ENCODE measurements around the gene CORO2B. TPM values are rescaled to one million over a fixed set of nuclear protein-coding genes. Genes with fewer than 3 reads are reported as not detected.
"Not testable (repeated sequence)": the region's sequence is repeated elsewhere in the genome, so short reads cannot be mapped to it uniquely, and the experiment has no call there.

CORO2B gene
- total RNA-seq, 5 donors from 2014 or later (not counting 1 experiment from before 2014, with no cell fraction given): 0.06 to 0.39 (median 0.09) TPM; not detected in 2

DNA sequence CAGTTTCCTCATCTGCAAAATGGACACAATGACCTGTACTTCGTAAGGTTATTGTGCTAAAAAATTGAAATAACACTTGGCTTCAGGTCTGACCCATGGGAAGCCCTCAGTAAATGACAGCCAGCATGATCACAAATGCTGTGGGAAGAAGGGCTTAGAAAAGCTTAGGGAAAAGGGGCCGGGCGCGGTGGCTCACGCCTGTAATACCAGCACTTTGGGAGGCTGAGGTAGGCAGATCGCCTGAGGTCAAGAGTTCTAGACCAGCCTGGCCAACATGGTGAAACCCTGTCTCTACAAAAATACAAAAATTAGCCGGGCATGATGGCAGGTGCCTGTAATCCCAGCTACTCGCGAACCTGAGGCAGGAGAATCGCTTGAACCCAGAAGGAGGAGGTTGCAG is 102.0 kb downstream of the CORO2B start:
- H3K36me3 Mint-ChIP-seq; H3K27ac ChIP-seq (ENCODE audit: low read length); H3K27ac Mint-ChIP-seq; H3K9me3 ChIP-seq; H3K4me1 Mint-ChIP-seq; H3K9me3 Mint-ChIP-seq; DNase-seq; H3K4me1 ChIP-seq (ENCODE audit: control insufficient read depth in 1 of 2, extremely low read depth in 1 of 2, insufficient read depth in 2 of 2, low read length in 2 of 2); H3K36me3 ChIP-seq (ENCODE audit: control insufficient read depth in 2 of 2, extremely low read depth in 1 of 2, insufficient read depth in 1 of 2, low read length in 1 of 2); POLR2A ChIA-PET; CTCF ChIA-PET; H3K4me3 Mint-ChIP-seq; ATAC-seq (replicated peaks in 1 of 4); H3K27me3 Mint-ChIP-seq; H3K4me3 ChIP-seq (ENCODE audit: control insufficient read depth in 1 of 2, extremely low read depth in 1 of 2, low read length in 1 of 2): not testable (repeated sequence)
- WGBS (ENCODE audit: insufficient coverage): 96% methylated on average over 4 of the region's 10 CpGs
- peaks cover 0 to 14% of the 10 kb centered on the region in 2 experiments for H3K27me3 ChIP-seq (replicated peaks in 1 of 2; ENCODE audit: control insufficient read depth in 2 of 2, extremely low read depth in 1 of 2, insufficient read depth in 2 of 2, low read length in 1 of 2)

DNA sequence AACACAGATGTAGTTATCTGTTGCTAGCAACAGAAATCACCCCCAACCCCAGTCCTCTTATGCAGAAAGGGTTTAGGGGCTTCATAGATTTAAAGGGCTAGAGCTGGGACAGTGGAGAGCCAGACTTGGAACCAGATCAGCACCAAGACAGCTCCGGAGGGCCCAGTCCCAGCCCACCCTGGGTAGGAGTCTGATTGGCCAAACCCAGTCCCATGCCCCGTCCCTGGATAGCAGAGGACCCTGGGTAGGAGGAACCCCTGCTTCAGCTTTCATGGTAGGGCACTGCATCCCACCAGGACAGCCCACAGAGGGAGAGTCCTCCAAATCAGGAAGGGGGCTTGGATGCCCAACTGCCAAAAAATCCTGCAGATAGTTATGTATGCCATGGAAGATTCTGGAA is 103.0 kb downstream of the CORO2B start:
- Mint-ChIP-seq H3K4me3 (no peak overlapping the region), H3K9me3 (no peaks in the 10 kb centered on the region), H3K4me1 (no peaks in the 10 kb centered on the region), H3K36me3 (no peaks in the 10 kb centered on the region), H3K27ac (no peak overlapping the region), H3K27me3 (peaks cover 0 to 6% of the 10 kb centered on the region in 2 donors)
- H3K36me3 ChIP-seq (ENCODE audit: control insufficient read depth in 2 of 2, extremely low read depth in 1 of 2, insufficient read depth in 1 of 2, low read length in 1 of 2): no peaks in the 10 kb centered on the region
- H3K4me1 ChIP-seq (ENCODE audit: control insufficient read depth in 1 of 2, extremely low read depth in 1 of 2, insufficient read depth in 2 of 2, low read length in 2 of 2): no peaks in the 10 kb centered on the region
- 85% methylated on average over 2 of the region's 2 CpGs for WGBS (ENCODE audit: insufficient coverage)
- H3K4me3 ChIP-seq (ENCODE audit: control insufficient read depth in 1 of 2, extremely low read depth in 1 of 2, low read length in 1 of 2): no peak overlapping the region
- POLR2A ChIA-PET: no interaction called here
- DNase-seq: no peak
- H3K9me3 ChIP-seq: no peaks in the 10 kb centered on the region
- CTCF ChIA-PET: no interaction called here
- no peak for ATAC-seq (replicated peaks in 1 of 4)
- H3K27ac ChIP-seq (ENCODE audit: low read length): no peak overlapping the region
- peaks cover 0 to 14% of the 10 kb centered on the region in 2 experiments for H3K27me3 ChIP-seq (replicated peaks in 1 of 2; ENCODE audit: control insufficient read depth in 2 of 2, extremely low read depth in 1 of 2, insufficient read depth in 2 of 2, low read length in 1 of 2)

DNA sequence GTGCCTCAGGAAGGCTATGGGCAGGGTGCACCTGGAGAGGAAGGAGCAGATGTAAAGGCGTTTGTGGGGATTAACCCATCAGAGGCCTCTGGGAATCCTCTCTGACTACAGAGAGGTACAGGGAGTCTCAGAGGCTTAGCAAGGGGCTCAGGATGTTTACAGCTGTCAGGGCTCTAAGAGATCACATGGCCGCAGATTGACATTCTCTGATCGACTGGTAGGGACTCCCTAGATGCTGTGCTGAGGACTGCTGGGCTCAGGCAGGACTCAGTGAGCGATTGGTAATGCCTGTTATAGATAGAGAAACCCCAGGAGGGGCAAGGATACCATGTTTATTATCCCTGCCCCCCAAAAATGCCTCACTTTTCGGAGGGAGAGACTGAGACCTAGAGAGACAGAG is 103.5 kb downstream of the CORO2B start:
- POLR2A ChIA-PET: no interaction called here
- no peak for DNase-seq
- ATAC-seq (replicated peaks in 1 of 4): no peak
- WGBS (ENCODE audit: insufficient coverage): 27% methylated on average over 3 of the region's 5 CpGs
- Mint-ChIP-seq H3K36me3 (no peaks in the 10 kb centered on the region), H3K4me3 (no peak overlapping the region), H3K27ac (no peak overlapping the region), H3K9me3 (no peaks in the 10 kb centered on the region), H3K27me3 (peaks cover 0 to 6% of the 10 kb centered on the region in 2 donors), H3K4me1 (no peaks in the 10 kb centered on the region)
- no peaks in the 10 kb centered on the region for H3K4me1 ChIP-seq (ENCODE audit: control insufficient read depth in 1 of 2, extremely low read depth in 1 of 2, insufficient read depth in 2 of 2, low read length in 2 of 2)
- H3K27me3 ChIP-seq (replicated peaks in 1 of 2; ENCODE audit: control insufficient read depth in 2 of 2, extremely low read depth in 1 of 2, insufficient read depth in 2 of 2, low read length in 1 of 2): peaks cover 0 to 11% of the 10 kb centered on the region in 2 experiments
- H3K9me3 ChIP-seq: no peaks in the 10 kb centered on the region
- H3K27ac ChIP-seq (ENCODE audit: low read length): no peak overlapping the region
- CTCF ChIA-PET: no interaction called here
- no peaks in the 10 kb centered on the region for H3K36me3 ChIP-seq (ENCODE audit: control insufficient read depth in 2 of 2, extremely low read depth in 1 of 2, insufficient read depth in 1 of 2, low read length in 1 of 2)
- no peak overlapping the region for H3K4me3 ChIP-seq (ENCODE audit: control insufficient read depth in 1 of 2, extremely low read depth in 1 of 2, low read length in 1 of 2)

DNA sequence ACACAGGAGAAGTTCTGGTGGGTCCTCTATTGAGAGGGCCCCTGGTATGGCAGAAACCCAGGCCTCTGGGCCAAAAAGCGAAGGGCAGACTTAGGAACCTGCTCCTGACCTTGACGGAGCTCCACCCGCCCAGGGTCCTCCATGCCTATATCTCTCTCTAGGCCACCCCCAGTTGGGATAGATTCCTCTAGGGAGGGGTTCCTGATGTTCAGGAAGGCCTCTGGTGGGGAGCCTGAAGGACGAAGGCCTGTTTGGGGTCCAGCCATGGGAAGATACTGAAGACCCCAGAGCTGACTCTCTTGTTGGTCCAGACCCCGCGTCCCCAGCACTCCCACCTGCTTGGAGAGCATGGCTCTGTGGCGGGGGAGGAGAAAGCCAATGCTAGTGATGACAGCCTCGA is 104.2 kb downstream of the CORO2B start:
- Mint-ChIP-seq H3K36me3 (no peaks in the 10 kb centered on the region), H3K27me3 (peaks cover 0 to 6% of the 10 kb centered on the region in 2 donors), H3K9me3 (no peaks in the 10 kb centered on the region), H3K27ac (no peak overlapping the region), H3K4me1 (no peaks in the 10 kb centered on the region), H3K4me3 (no peak overlapping the region)
- no peaks in the 10 kb centered on the region for H3K9me3 ChIP-seq
- WGBS (ENCODE audit: insufficient coverage): 74% methylated on average over 4 of the region's 8 CpGs
- ChIA-PET CTCF (no interaction called here), POLR2A (no interaction called here)
- no peaks in the 10 kb centered on the region for H3K4me1 ChIP-seq (ENCODE audit: control insufficient read depth in 1 of 2, extremely low read depth in 1 of 2, insufficient read depth in 2 of 2, low read length in 2 of 2)
- ATAC-seq (replicated peaks in 1 of 4): no peak
- H3K27me3 ChIP-seq (replicated peaks in 1 of 2; ENCODE audit: control insufficient read depth in 2 of 2, extremely low read depth in 1 of 2, insufficient read depth in 2 of 2, low read length in 1 of 2): peaks cover 0 to 13% of the 10 kb centered on the region in 2 experiments
- no peak for DNase-seq
- no peaks in the 10 kb centered on the region for H3K36me3 ChIP-seq (ENCODE audit: control insufficient read depth in 2 of 2, extremely low read depth in 1 of 2, insufficient read depth in 1 of 2, low read length in 1 of 2)
- no peak overlapping the region for H3K4me3 ChIP-seq (ENCODE audit: control insufficient read depth in 1 of 2, extremely low read depth in 1 of 2, low read length in 1 of 2)
- no peak overlapping the region for H3K27ac ChIP-seq (ENCODE audit: low read length)

DNA sequence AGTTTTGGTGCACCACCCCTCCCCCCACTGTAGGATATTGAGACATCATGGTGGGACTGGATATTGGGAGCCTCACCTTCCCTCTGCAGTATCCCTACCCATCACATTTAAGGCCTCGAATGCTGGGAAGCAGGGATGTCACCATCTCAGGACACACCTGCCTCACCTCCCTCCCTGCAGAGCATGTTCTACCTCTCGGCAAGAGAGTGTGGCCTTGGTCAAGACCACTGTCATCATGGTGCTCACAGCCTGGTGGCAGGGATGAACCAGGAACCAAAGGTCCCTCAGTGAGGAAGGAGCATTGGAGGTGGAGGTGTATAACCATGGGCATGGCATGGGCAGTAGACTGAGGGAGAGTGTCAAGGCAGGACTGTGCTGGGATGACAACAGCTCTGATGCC is 104.8 kb downstream of the CORO2B start:
- H3K27me3 ChIP-seq (replicated peaks in 1 of 2; ENCODE audit: control insufficient read depth in 2 of 2, extremely low read depth in 1 of 2, insufficient read depth in 2 of 2, low read length in 1 of 2): peaks cover 0 to 13% of the 10 kb centered on the region in 2 experiments
- no peaks in the 10 kb centered on the region for H3K9me3 ChIP-seq
- DNase-seq (no peak), ATAC-seq (replicated peaks in 1 of 4) (no peak)
- Mint-ChIP-seq H3K9me3 (no peaks in the 10 kb centered on the region), H3K4me1 (no peaks in the 10 kb centered on the region), H3K4me3 (no peak overlapping the region), H3K36me3 (no peaks in the 10 kb centered on the region), H3K27me3 (peaks cover 0 to 6% of the 10 kb centered on the region in 2 donors), H3K27ac (no peak overlapping the region)
- POLR2A ChIA-PET: no interaction called here
- H3K4me3 ChIP-seq (ENCODE audit: control insufficient read depth in 1 of 2, extremely low read depth in 1 of 2, low read length in 1 of 2): no peak overlapping the region
- WGBS (ENCODE audit: insufficient coverage): no CpG with 5 or more reads among the region's 2 CpGs
- H3K4me1 ChIP-seq (ENCODE audit: control insufficient read depth in 1 of 2, extremely low read depth in 1 of 2, insufficient read depth in 2 of 2, low read length in 2 of 2): no peaks in the 10 kb centered on the region
- H3K36me3 ChIP-seq (ENCODE audit: control insufficient read depth in 2 of 2, extremely low read depth in 1 of 2, insufficient read depth in 1 of 2, low read length in 1 of 2): no peaks in the 10 kb centered on the region
- CTCF ChIA-PET: no interaction called here
- no peak overlapping the region for H3K27ac ChIP-seq (ENCODE audit: low read length)

DNA sequence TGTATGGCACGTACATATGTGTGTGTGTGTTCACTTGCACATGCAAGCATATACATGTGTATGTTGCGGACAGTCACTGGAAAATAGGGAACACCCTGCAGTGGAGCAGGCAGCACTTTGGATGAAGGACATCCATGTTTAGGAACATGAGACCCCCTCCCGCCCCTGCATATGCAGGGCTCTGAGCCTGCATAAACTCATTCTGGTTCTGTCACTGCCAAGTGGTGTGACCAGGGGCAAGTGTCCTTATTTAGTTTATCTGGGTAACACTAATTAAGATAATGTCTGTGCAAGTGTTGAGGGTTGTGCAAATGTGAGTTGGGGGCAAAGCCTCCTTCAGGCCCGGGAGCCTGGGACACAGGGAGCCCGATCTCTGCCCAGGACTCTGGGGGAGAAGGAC is 105.7 kb downstream of the CORO2B start:
- no peaks in the 10 kb centered on the region for H3K4me1 Mint-ChIP-seq
- Histone ChIP-seq H3K27me3 (replicated peaks in 1 of 2; ENCODE audit: control insufficient read depth in 2 of 2, extremely low read depth in 1 of 2, insufficient read depth in 2 of 2, low read length in 1 of 2) (peaks cover 0 to 10% of the 10 kb centered on the region in 2 experiments), H3K9me3 (no peaks in the 10 kb centered on the region), H3K36me3 (ENCODE audit: control insufficient read depth in 2 of 2, extremely low read depth in 1 of 2, insufficient read depth in 1 of 2, low read length in 1 of 2) (no peaks in the 10 kb centered on the region), H3K27ac (ENCODE audit: low read length) (no peak overlapping the region), H3K4me1 (ENCODE audit: control insufficient read depth in 1 of 2, extremely low read depth in 1 of 2, insufficient read depth in 2 of 2, low read length in 2 of 2) (no peaks in the 10 kb centered on the region), H3K4me3 (ENCODE audit: control insufficient read depth in 1 of 2, extremely low read depth in 1 of 2, low read length in 1 of 2) (no peak overlapping the region)
- H3K9me3 Mint-ChIP-seq: no peaks in the 10 kb centered on the region
- DNase-seq (no peak), ATAC-seq (replicated peaks in 1 of 4) (no peak)
- H3K4me3 Mint-ChIP-seq: no peak overlapping the region
- ChIA-PET CTCF (no interaction called here), POLR2A (no interaction called here)
- H3K36me3 Mint-ChIP-seq: no peaks in the 10 kb centered on the region
- WGBS (ENCODE audit: insufficient coverage): 95% methylated on average over 2 of the region's 5 CpGs
- no peak overlapping the region for H3K27ac Mint-ChIP-seq
- peaks cover 0 to 9% of the 10 kb centered on the region in 2 donors for H3K27me3 Mint-ChIP-seq

DNA sequence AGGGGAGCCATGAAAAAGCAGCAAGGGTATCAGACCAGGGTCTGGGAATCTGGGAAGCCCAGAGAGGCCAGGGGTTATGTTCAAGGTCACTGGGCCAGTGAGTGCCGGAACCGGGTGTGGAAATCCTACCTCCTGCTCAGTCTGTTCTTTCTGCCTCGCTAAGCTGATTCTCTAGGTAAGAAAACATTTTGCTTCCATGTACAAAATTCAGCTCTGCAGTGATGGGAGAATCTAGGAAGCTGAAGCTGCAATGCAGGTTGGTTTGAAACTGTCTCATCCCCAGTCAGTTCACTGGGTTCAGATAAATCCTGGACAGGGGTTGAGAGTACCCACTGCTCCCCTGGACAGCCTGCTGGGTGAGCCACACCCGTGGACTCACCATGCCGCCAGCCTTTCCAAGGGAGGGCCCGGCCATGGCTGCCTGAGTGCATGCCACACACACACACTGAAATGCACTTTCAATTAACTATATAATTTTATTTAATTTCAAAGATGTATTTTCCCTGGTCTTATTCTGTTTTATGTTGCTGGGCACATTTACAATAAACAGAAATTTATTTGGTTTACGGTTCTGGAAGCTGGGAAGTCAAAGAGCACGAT is 108.4 kb downstream of the CORO2B start:
- CTCF ChIA-PET: no interaction called here
- Histone ChIP-seq H3K4me1 (ENCODE audit: control insufficient read depth in 1 of 2, extremely low read depth in 1 of 2, insufficient read depth in 2 of 2, low read length in 2 of 2) (no peaks in the 10 kb centered on the region), H3K27ac (ENCODE audit: low read length) (no peak overlapping the region), H3K9me3 (no peaks in the 10 kb centered on the region), H3K27me3 (replicated peaks in 1 of 2; ENCODE audit: control insufficient read depth in 2 of 2, extremely low read depth in 1 of 2, insufficient read depth in 2 of 2, low read length in 1 of 2) (peaks cover 0 to 11% of the 10 kb centered on the region in 2 experiments), H3K36me3 (ENCODE audit: control insufficient read depth in 2 of 2, extremely low read depth in 1 of 2, insufficient read depth in 1 of 2, low read length in 1 of 2) (no peaks in the 10 kb centered on the region), H3K4me3 (ENCODE audit: control insufficient read depth in 1 of 2, extremely low read depth in 1 of 2, low read length in 1 of 2) (no peak overlapping the region)
- WGBS (ENCODE audit: insufficient coverage): 72% methylated on average over 3 of the region's 8 CpGs
- H3K36me3 Mint-ChIP-seq: no peaks in the 10 kb centered on the region
- POLR2A ChIA-PET: no interaction called here
- no peaks in the 10 kb centered on the region for H3K4me1 Mint-ChIP-seq
- no peak overlapping the region for H3K4me3 Mint-ChIP-seq
- ATAC-seq (replicated peaks in 1 of 4) (no peak), DNase-seq (no peak)
- H3K9me3 Mint-ChIP-seq: no peaks in the 10 kb centered on the region
- H3K27ac Mint-ChIP-seq: no peak overlapping the region
- peaks cover 0 to 4% of the 10 kb centered on the region in 2 donors for H3K27me3 Mint-ChIP-seq
